ENCODE data around the gene NONO.
"Not testable (repeated sequence)": the region's sequence is repeated elsewhere in the genome, so short reads cannot be mapped to it uniquely, and the experiment has no call there.

Gene NONO

GRCh38 chrX:71283403-71284143 is at the start of gene NONO:
Gene NONO (plus strand): TSS chrX:71283635. CDS start chrX:71290638, 7,003 bp downstream.
- peak; percentile 96 for DNase-seq (ENCODE audit: low spot score)

GRCh38 chrX:71235482-71235881 is 48.0 kb upstream of the NONO start:
- DNase-seq (ENCODE audit: low spot score) = no peak

GRCh38 chrX:71236836-71237235 is 46.6 kb upstream of the NONO start:
- DNase-seq (ENCODE audit: low spot score) = no peak

- no peak for DNase-seq (ENCODE audit: low spot score)
Observed at GRCh38 chrX:71239781-71240180, 43.7 kb upstream of the NONO start.

- no peak for DNase-seq (ENCODE audit: low spot score)
Observed at GRCh38 chrX:71241301-71241700, 42.1 kb upstream of the NONO start.

- DNase-seq (ENCODE audit: low spot score) = no peak
Observed at GRCh38 chrX:71244359-71245128, 38.9 kb upstream of the NONO start.

GRCh38 chrX:71245159-71245558 is 38.3 kb upstream of the NONO start:
- DNase-seq (ENCODE audit: low spot score) = no peak

GRCh38 chrX:71250841-71251240 is 32.6 kb upstream of the NONO start:
- no peak for DNase-seq (ENCODE audit: low spot score)

GRCh38 chrX:71251466-71251973 is 31.9 kb upstream of the NONO start:
- peak; percentile 23 for DNase-seq (ENCODE audit: low spot score)

GRCh38 chrX:71252221-71252620 is 31.2 kb upstream of the NONO start:
- DNase-seq (ENCODE audit: low spot score) = no peak

GRCh38 chrX:71253253-71254091 is 30.0 kb upstream of the NONO start:
- peak; percentile 39 for DNase-seq (ENCODE audit: low spot score)

GRCh38 chrX:71254092-71254963 is 29.1 kb upstream of the NONO start, which contains the start of gene ZMYM3:
Gene ZMYM3 (minus strand): TSS chrX:71254140. CDS start chrX:71253255, 885 bp downstream.
- DNase-seq (ENCODE audit: low spot score) = peak; percentile 79

GRCh38 chrX:71256051-71256450 is 27.4 kb upstream of the NONO start:
- no peak for DNase-seq (ENCODE audit: low spot score)

- no peak for DNase-seq (ENCODE audit: low spot score)
Observed at GRCh38 chrX:71256856-71257255, 26.6 kb upstream of the NONO start.

- not testable (repeated sequence) for DNase-seq (ENCODE audit: low spot score)
Observed at GRCh38 chrX:71268624-71269023, 14.8 kb upstream of the NONO start.

GRCh38 chrX:71269801-71270395 is 13.5 kb upstream of the NONO start:
- no peak for DNase-seq (ENCODE audit: low spot score)

GRCh38 chrX:71272313-71272712 is 11.1 kb upstream of the NONO start:
- DNase-seq (ENCODE audit: low spot score) = not testable (repeated sequence)

- DNase-seq (ENCODE audit: low spot score) = not testable (repeated sequence)
Observed at GRCh38 chrX:71281300-71281699, 2.1 kb upstream of the NONO start.

- peak; percentile 57 for DNase-seq (ENCODE audit: low spot score)
Observed at GRCh38 chrX:71282514-71283402, 677 bp upstream of the NONO start.

GRCh38 chrX:71285929-71286328 is 2.5 kb downstream of the NONO start:
- DNase-seq (ENCODE audit: low spot score) = no peak

Data from activated CD4-positive, alpha-beta T cell treated with anti-CD3 and anti-CD28 coated beads, Interleukin-2, Interleukin-4, amounts not matched to agents 100 ng/mL and 50 ng/mL, durations not matched to agents 16 hours and 8 hours (primary cell).